Measurements from ENCODE around the gene CCDC183. TPM values are rescaled to one million over a fixed set of nuclear protein-coding genes. Genes with fewer than 3 reads are reported as not detected.
"Not testable (repeated sequence)": the region's sequence is repeated elsewhere in the genome, so short reads cannot be mapped to it uniquely, and the experiment has no call there.

Gene CCDC183
- total and polyA plus RNA-seq, 4 donors, result 0.45 to 0.58 (median 0.48) TPM

DNA sequence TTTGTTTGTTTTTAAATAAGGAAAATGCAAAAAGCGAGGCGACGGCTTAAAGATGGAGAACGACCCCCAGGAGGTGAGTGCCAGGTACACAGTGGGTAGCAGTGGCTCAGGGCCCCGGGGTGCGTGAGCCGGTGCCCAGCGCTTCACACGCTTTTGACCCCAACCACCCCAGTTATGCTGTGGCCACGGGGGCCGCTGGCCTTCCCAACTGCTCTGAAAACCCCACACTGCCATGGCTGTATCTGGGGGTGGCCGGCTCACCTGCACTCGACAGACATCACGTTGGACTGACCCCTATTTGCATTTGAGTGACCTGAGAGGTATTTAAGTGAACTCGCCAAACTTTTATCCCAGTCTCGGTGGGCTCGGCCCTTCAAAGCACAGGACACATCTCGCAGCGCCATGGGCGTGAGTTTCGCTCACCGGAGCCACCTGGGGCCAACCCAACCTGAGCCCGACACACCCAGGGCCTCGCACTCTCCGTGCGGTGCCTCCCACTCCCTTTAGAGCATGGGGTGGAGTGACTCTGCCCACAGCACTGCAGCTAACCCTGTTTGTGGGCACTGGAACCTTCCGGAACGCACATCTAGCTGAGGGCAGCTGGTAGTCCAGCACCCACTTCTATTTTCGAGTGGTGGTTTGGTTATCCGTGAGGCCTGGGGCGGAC is 32.5 kb downstream of the CCDC183 start:
- H3K4me1 ChIP-seq (ENCODE audit: control insufficient read depth in 1 of 2, insufficient read depth in 2 of 2, low read length in 2 of 2), result no peaks in the 10 kb centered on the region
- no peaks in the 10 kb centered on the region for H3K27me3 ChIP-seq (ENCODE audit: control insufficient read depth in 1 of 2, insufficient read depth in 2 of 2, low read length in 1 of 2)
- H3K9me3 ChIP-seq (ENCODE audit: control insufficient read depth, low read length), result no peaks in the 10 kb centered on the region
- no peak for ATAC-seq (ENCODE audit: low FRiP score)
- H3K36me3 ChIP-seq (ENCODE audit: control insufficient read depth in 1 of 2, insufficient read depth in 2 of 2, low read length in 1 of 2), result peaks cover 0 to 3% of the 10 kb centered on the region in 2 donors
- intact Hi-C loops (cut with DNase I), result no loop called here
- 95% methylated on average over 31 of the region's 31 CpGs for WGBS, 2 donors
- no peak overlapping the region for H3K27ac ChIP-seq (ENCODE audit: low read depth in 1 of 2, low read length in 2 of 2)
- no peak overlapping the region for H3K4me3 ChIP-seq (ENCODE audit: low read length in 2 of 2)
- peak in 1 of 2 donors; percentile 55 for DNase-seq

GRCh38 chr9:136829412-136829811 is 33.3 kb downstream of the CCDC183 start:
- peak; percentile 38 to 51 for DNase-seq
- ATAC-seq (ENCODE audit: low FRiP score), result no peak
- no peaks in the 10 kb centered on the region for H3K27me3 ChIP-seq (ENCODE audit: control insufficient read depth in 1 of 2, insufficient read depth in 2 of 2, low read length in 1 of 2)
- intact Hi-C loops (cut with DNase I), result no loop called here
- no peak overlapping the region for H3K4me3 ChIP-seq (ENCODE audit: low read length in 2 of 2)
- no peak overlapping the region for H3K27ac ChIP-seq (ENCODE audit: low read depth in 1 of 2, low read length in 2 of 2)
- peaks cover 0 to 3% of the 10 kb centered on the region in 2 donors for H3K36me3 ChIP-seq (ENCODE audit: control insufficient read depth in 1 of 2, insufficient read depth in 2 of 2, low read length in 1 of 2)
- H3K4me1 ChIP-seq (ENCODE audit: control insufficient read depth in 1 of 2, insufficient read depth in 2 of 2, low read length in 2 of 2), result no peaks in the 10 kb centered on the region
- WGBS, 2 donors, result 90% methylated on average over 14 of the region's 14 CpGs
- no peaks in the 10 kb centered on the region for H3K9me3 ChIP-seq (ENCODE audit: control insufficient read depth, low read length)

- peak; percentile 14 for ATAC-seq (ENCODE audit: low FRiP score)
Measured at GRCh38 chr9:136829981-136830885, 34.1 kb downstream of the CCDC183 start.

GRCh38 chr9:136831002-136831719 is 35.0 kb downstream of the CCDC183 start:
- Histone ChIP-seq H3K27ac (ENCODE audit: low read depth in 1 of 2, low read length in 2 of 2) (no peak overlapping the region), H3K9me3 (ENCODE audit: control insufficient read depth, low read length) (no peaks in the 10 kb centered on the region), H3K36me3 (ENCODE audit: control insufficient read depth in 1 of 2, insufficient read depth in 2 of 2, low read length in 1 of 2) (no peaks in the 10 kb centered on the region), H3K4me3 (ENCODE audit: low read length in 2 of 2) (no peak overlapping the region), H3K4me1 (ENCODE audit: control insufficient read depth in 1 of 2, insufficient read depth in 2 of 2, low read length in 2 of 2) (no peaks in the 10 kb centered on the region), H3K27me3 (ENCODE audit: control insufficient read depth in 1 of 2, insufficient read depth in 2 of 2, low read length in 1 of 2) (no peaks in the 10 kb centered on the region)
- WGBS, 2 donors, result 92% methylated on average over 30 of the region's 30 CpGs
- intact Hi-C loops (cut with DNase I), result no loop called here
- peak in 1 of 2 donors; percentile 55 for DNase-seq
- ATAC-seq (ENCODE audit: low FRiP score), result no peak

More at GRCh38 chr9:136829981-136830885, 34.1 kb downstream of the CCDC183 start:
- H3K4me1 ChIP-seq (ENCODE audit: control insufficient read depth in 1 of 2, insufficient read depth in 2 of 2, low read length in 2 of 2), result no peaks in the 10 kb centered on the region
- peaks cover 0 to 3% of the 10 kb centered on the region in 2 donors for H3K36me3 ChIP-seq (ENCODE audit: control insufficient read depth in 1 of 2, insufficient read depth in 2 of 2, low read length in 1 of 2)
- no peaks in the 10 kb centered on the region for H3K27me3 ChIP-seq (ENCODE audit: control insufficient read depth in 1 of 2, insufficient read depth in 2 of 2, low read length in 1 of 2)
- H3K4me3 ChIP-seq (ENCODE audit: low read length in 2 of 2), result no peak overlapping the region
- 90 to 91% methylated on average over 41 of the region's 41 CpGs for WGBS, 2 donors
- intact Hi-C loops (cut with DNase I), result no loop called here
- H3K9me3 ChIP-seq (ENCODE audit: control insufficient read depth, low read length), result no peaks in the 10 kb centered on the region
- peak; percentile 45 to 74 for DNase-seq
- no peak overlapping the region for H3K27ac ChIP-seq (ENCODE audit: low read depth in 1 of 2, low read length in 2 of 2)

GRCh38 chr9:136831720-136832104 is 35.6 kb downstream of the CCDC183 start:
- H3K4me1 ChIP-seq (ENCODE audit: control insufficient read depth in 1 of 2, insufficient read depth in 2 of 2, low read length in 2 of 2), result no peaks in the 10 kb centered on the region
- no peak for ATAC-seq (ENCODE audit: low FRiP score)
- no peaks in the 10 kb centered on the region for H3K27me3 ChIP-seq (ENCODE audit: control insufficient read depth in 1 of 2, insufficient read depth in 2 of 2, low read length in 1 of 2)
- H3K36me3 ChIP-seq (ENCODE audit: control insufficient read depth in 1 of 2, insufficient read depth in 2 of 2, low read length in 1 of 2), result no peaks in the 10 kb centered on the region
- WGBS, 2 donors, result 86 to 87% methylated on average over 23 of the region's 23 CpGs
- DNase-seq, result peak; percentile 44 to 72
- H3K27ac ChIP-seq (ENCODE audit: low read depth in 1 of 2, low read length in 2 of 2), result no peak overlapping the region
- H3K9me3 ChIP-seq (ENCODE audit: control insufficient read depth, low read length), result no peaks in the 10 kb centered on the region
- intact Hi-C loops (cut with DNase I), result no loop called here
- no peak overlapping the region for H3K4me3 ChIP-seq (ENCODE audit: low read length in 2 of 2)

DNA sequence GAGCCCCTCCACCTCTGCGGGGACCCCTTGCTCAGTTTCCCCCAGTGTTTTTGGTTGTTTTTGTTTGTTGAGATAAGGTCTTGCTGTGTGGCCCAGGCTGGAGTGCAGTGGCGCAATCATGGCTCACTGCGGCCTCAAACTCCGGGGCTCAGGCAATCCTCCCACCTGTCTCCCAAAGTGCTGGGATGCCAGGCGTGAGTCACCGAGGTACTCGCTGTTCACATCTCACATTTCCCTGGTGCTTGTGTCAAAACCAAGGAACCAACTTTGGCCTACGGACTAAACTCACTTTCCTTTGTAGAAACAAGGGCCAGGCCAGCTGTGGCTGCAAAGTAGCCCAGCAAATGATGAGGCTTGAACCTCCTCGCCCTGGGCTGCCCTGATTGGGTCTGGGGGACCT is 36.4 kb downstream of the CCDC183 start:
- peak in 1 of 2 donors; percentile 61 for DNase-seq
- ATAC-seq (ENCODE audit: low FRiP score), result no peak
- H3K27me3 ChIP-seq (ENCODE audit: control insufficient read depth in 1 of 2, insufficient read depth in 2 of 2, low read length in 1 of 2), result no peaks in the 10 kb centered on the region
- H3K36me3 ChIP-seq (ENCODE audit: control insufficient read depth in 1 of 2, insufficient read depth in 2 of 2, low read length in 1 of 2), result no peaks in the 10 kb centered on the region
- intact Hi-C loops (cut with DNase I), result no loop called here
- no peak overlapping the region for H3K27ac ChIP-seq (ENCODE audit: low read depth in 1 of 2, low read length in 2 of 2)
- 89 to 90% methylated on average over 9 of the region's 9 CpGs for WGBS, 2 donors
- no peak overlapping the region for H3K4me3 ChIP-seq (ENCODE audit: low read length in 2 of 2)
- H3K4me1 ChIP-seq (ENCODE audit: control insufficient read depth in 1 of 2, insufficient read depth in 2 of 2, low read length in 2 of 2), result no peaks in the 10 kb centered on the region
- no peaks in the 10 kb centered on the region for H3K9me3 ChIP-seq (ENCODE audit: control insufficient read depth, low read length)

DNA sequence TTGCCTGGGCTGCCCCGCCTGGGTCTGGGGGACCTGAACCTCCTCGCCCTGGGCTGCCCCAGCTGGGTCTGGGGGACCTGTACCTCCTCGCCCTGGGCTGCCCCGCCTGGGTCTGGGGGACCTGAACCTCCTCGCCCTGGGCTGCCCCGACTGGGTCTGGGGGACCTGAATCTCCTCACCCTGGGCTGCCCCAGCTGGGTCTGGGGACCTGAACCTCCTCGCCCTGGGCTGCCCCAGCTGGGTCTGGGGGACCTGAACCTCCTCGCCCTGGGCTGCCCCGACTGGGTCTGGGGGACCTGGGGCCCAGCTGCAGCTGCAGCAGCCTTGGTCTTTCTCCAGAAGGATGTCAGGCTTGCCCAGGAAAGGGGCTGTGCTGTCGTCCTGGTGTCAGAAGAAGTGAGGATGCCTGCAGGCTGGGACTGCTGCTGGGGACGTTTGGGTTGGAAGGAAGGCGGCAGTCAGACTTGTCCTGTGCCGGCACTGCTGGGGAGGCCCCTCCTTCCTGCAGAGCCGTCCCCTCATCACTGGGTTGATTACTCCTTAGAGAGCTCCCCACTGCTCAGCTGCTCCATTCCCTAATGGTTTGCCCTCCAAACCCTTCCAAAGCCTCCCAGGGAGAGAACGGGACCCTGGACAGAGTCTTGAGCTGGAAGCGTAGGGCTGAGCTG is 37.4 kb downstream of the CCDC183 start:
- WGBS, 2 donors, result 82 to 86% methylated on average over 16 of the region's 16 CpGs
- H3K27me3 ChIP-seq (ENCODE audit: control insufficient read depth in 1 of 2, insufficient read depth in 2 of 2, low read length in 1 of 2); DNase-seq; H3K4me1 ChIP-seq (ENCODE audit: control insufficient read depth in 1 of 2, insufficient read depth in 2 of 2, low read length in 2 of 2); H3K36me3 ChIP-seq (ENCODE audit: control insufficient read depth in 1 of 2, insufficient read depth in 2 of 2, low read length in 1 of 2); H3K9me3 ChIP-seq (ENCODE audit: control insufficient read depth, low read length); H3K4me3 ChIP-seq (ENCODE audit: low read length in 2 of 2); intact Hi-C loops (cut with DNase I); H3K27ac ChIP-seq (ENCODE audit: low read depth in 1 of 2, low read length in 2 of 2); ATAC-seq (ENCODE audit: low FRiP score): not testable (repeated sequence)

GRCh38 chr9:136835162-136835931 is 39.2 kb downstream of the CCDC183 start:
- WGBS, 2 donors, result 93 to 94% methylated on average over 36 of the region's 36 CpGs
- H3K4me3 ChIP-seq (ENCODE audit: low read length in 2 of 2), result no peak overlapping the region
- H3K27ac ChIP-seq (ENCODE audit: low read depth in 1 of 2, low read length in 2 of 2), result no peak overlapping the region
- no peaks in the 10 kb centered on the region for H3K4me1 ChIP-seq (ENCODE audit: control insufficient read depth in 1 of 2, insufficient read depth in 2 of 2, low read length in 2 of 2)
- intact Hi-C loops (cut with DNase I), result no loop called here
- DNase-seq (peak in 1 of 2 donors; percentile 37), ATAC-seq (ENCODE audit: low FRiP score) (no peak)
- H3K27me3 ChIP-seq (ENCODE audit: control insufficient read depth in 1 of 2, insufficient read depth in 2 of 2, low read length in 1 of 2), result no peaks in the 10 kb centered on the region
- H3K36me3 ChIP-seq (ENCODE audit: control insufficient read depth in 1 of 2, insufficient read depth in 2 of 2, low read length in 1 of 2), result no peaks in the 10 kb centered on the region
- no peaks in the 10 kb centered on the region for H3K9me3 ChIP-seq (ENCODE audit: control insufficient read depth, low read length)

Data from aorta (tissue), 5 donors.